BE2C (cell line): ENCODE measurements around the gene PGP.
A peak's percentile ranks its signal among the peaks of the same experiment; 100 is the strongest.

Experiments used
- DNase-seq: peaks from one replicate; pipeline ENCODE4 v3.0.0-alpha.2; 2020
- H3K27me3 ChIP-seq: fragments of 250-450 bp; sonication (Bioruptor Pico); 2 replicates; pipeline ENCODE4 v1.5.1; 2020; ENCODE audit warnings: mild to moderate bottlenecking
- H3K36me3 ChIP-seq: fragments of 250-450 bp; sonication (Bioruptor Pico); 2 replicates; pipeline ENCODE4 v1.5.1; 2020; ENCODE audit warnings: mild to moderate bottlenecking
- H3K4me1 ChIP-seq: fragments of 250-450 bp; sonication (Bioruptor Pico); 2 replicates; pipeline ENCODE4 v1.5.1; 2020
- H3K4me3 ChIP-seq: 2 replicates; pipeline ENCODE4 v1.5.1; 2011; ENCODE audit warnings: low read depth, low read length
- H3K9me3 ChIP-seq: fragments of 250-450 bp; sonication (Bioruptor Pico); 2 replicates; pipeline ENCODE4 v1.5.1; 2020
- CTCF ChIP-seq: IDR thresholded peaks from 2 replicates; pipeline ENCODE4 v1.5.1; 2012; ENCODE audit warnings: mild to moderate bottlenecking, low read depth, low read length

The PGP gene

GRCh38 chr16:2179576-2179975 is 35.1 kb downstream of the PGP start:
- DNase-seq: no peak
- Histone ChIP-seq H3K4me1 (no peaks in the 10 kb centered on the region), H3K36me3 (peaks cover 43% of the 10 kb centered on the region), H3K9me3 (no peaks in the 10 kb centered on the region), H3K27me3 (no peaks in the 10 kb centered on the region), H3K4me3 (no peak overlapping the region)
- no peak for TF ChIP-seq CTCF

- Histone ChIP-seq H3K27me3 (no peaks in the 10 kb centered on the region), H3K4me1 (no peaks in the 10 kb centered on the region), H3K4me3 (no peak overlapping the region), H3K9me3 (no peaks in the 10 kb centered on the region), H3K36me3 (peaks cover 48% of the 10 kb centered on the region)
- no peak for TF ChIP-seq CTCF
- DNase-seq: no peak
Measured at GRCh38 chr16:2179107-2179501, 35.5 kb downstream of the PGP start.

- no peaks in the 10 kb centered on the region for H3K9me3 ChIP-seq
- TF ChIP-seq CTCF: no peak
- peaks cover 51% of the 10 kb centered on the region for H3K36me3 ChIP-seq
- peak; percentile 65 for DNase-seq
- no peak overlapping the region for H3K4me3 ChIP-seq
- no peaks in the 10 kb centered on the region for H3K27me3 ChIP-seq
- no peaks in the 10 kb centered on the region for H3K4me1 ChIP-seq
Measured at GRCh38 chr16:2178321-2179106, 36.1 kb downstream of the PGP start.

GRCh38 chr16:2177561-2177960 is 37.1 kb downstream of the PGP start:
- Histone ChIP-seq H3K9me3 (no peaks in the 10 kb centered on the region), H3K27me3 (no peaks in the 10 kb centered on the region), H3K4me1 (no peaks in the 10 kb centered on the region), H3K36me3 (peaks cover 59% of the 10 kb centered on the region), H3K4me3 (no peak overlapping the region)
- no peak for DNase-seq
- TF ChIP-seq CTCF: no peak

- H3K4me1 ChIP-seq: no peaks in the 10 kb centered on the region
- H3K4me3 ChIP-seq: no peak overlapping the region
- H3K36me3 ChIP-seq: peaks cover 57% of the 10 kb centered on the region
- no peak for DNase-seq
- H3K9me3 ChIP-seq: no peaks in the 10 kb centered on the region
- TF ChIP-seq CTCF: no peak
- no peaks in the 10 kb centered on the region for H3K27me3 ChIP-seq
Measured at GRCh38 chr16:2177101-2177500, 37.5 kb downstream of the PGP start.

- no peak for TF ChIP-seq CTCF
- no peaks in the 10 kb centered on the region for H3K9me3 ChIP-seq
- H3K27me3 ChIP-seq: no peaks in the 10 kb centered on the region
- no peaks in the 10 kb centered on the region for H3K4me1 ChIP-seq
- peaks cover 66% of the 10 kb centered on the region for H3K36me3 ChIP-seq
- H3K4me3 ChIP-seq: no peak overlapping the region
- DNase-seq: no peak
Measured at GRCh38 chr16:2176047-2176446, 38.6 kb downstream of the PGP start.
